SKM-1 (cell line): ENCODE data around the gene UGDH.
"Not testable (repeated sequence)": the region's sequence is repeated elsewhere in the genome, so short reads cannot be mapped to it uniquely, and the experiment has no call there.

Experiments used
- DNase-seq: peaks from one replicate; lab custom pipeline; 2025; ENCODE audit not compliant: unreplicated experiment; lab: John Stamatoyannopoulos, UW

UGDH gene

GRCh38 chr4:39530682-39531081 lies 3.4 kb upstream of the UGDH start:
- DNase-seq, result no peak

GRCh38 chr4:39529534-39529933 lies 2.3 kb upstream of the UGDH start:
- no peak for DNase-seq

GRCh38 chr4:39528061-39528465 lies 824 bp upstream of the UGDH start:
- no peak for DNase-seq

- DNase-seq, result no peak
Observed at GRCh38 chr4:39526765-39527295, 409 bp downstream of the UGDH start.

GRCh38 chr4:39525822-39526690 lies 1.2 kb downstream of the UGDH start:
- DNase-seq, result no peak

GRCh38 chr4:39524161-39524957 lies 2.9 kb downstream of the UGDH start:
- DNase-seq, result no peak

GRCh38 chr4:39522068-39522467 lies 5.2 kb downstream of the UGDH start:
- no peak for DNase-seq

GRCh38 chr4:39521253-39521919 lies 5.9 kb downstream of the UGDH start:
- DNase-seq, result no peak

GRCh38 chr4:39518484-39518883 lies 8.8 kb downstream of the UGDH start:
- DNase-seq, result no peak

- no peak for DNase-seq
Observed at GRCh38 chr4:39516407-39516966, 10.8 kb downstream of the UGDH start.

- not testable (repeated sequence) for DNase-seq
Observed at GRCh38 chr4:39515669-39516401, 11.4 kb downstream of the UGDH start.

GRCh38 chr4:39514888-39515401 lies 12.3 kb downstream of the UGDH start:
- no peak for DNase-seq

- not testable (repeated sequence) for DNase-seq
Observed at GRCh38 chr4:39514266-39514665, 13.0 kb downstream of the UGDH start.

- DNase-seq, result no peak
Observed at GRCh38 chr4:39510348-39510929, 16.8 kb downstream of the UGDH start.

GRCh38 chr4:39505581-39505980 lies 21.7 kb downstream of the UGDH start:
- DNase-seq, result no peak

- DNase-seq, result no peak
Observed at GRCh38 chr4:39504538-39504937, 22.7 kb downstream of the UGDH start.

GRCh38 chr4:39502664-39503035 lies 24.6 kb downstream of the UGDH start:
- not testable (repeated sequence) for DNase-seq

- DNase-seq, result no peak
Observed at GRCh38 chr4:39502019-39502663, 25.1 kb downstream of the UGDH start.

- DNase-seq, result no peak
Observed at GRCh38 chr4:39498727-39499020, 28.6 kb downstream of the UGDH start.
